Endothelial cell of umbilical vein (primary cell): ENCODE measurements around the gene MYO6. TPM values are rescaled to one million over a fixed set of nuclear protein-coding genes. Genes with fewer than 3 reads are reported as not detected.

Source experiments
- BruUV-seq: library from RNA; stranded (reverse); fragments of 400-500 nt; replicated peaks from 2 replicates; lab custom pipeline; 2021; lab: Mats Ljungman, UMichigan
- CTCF ChIA-PET: fragments of 300-600, 350-600 bp; sonication (Branson Sonifier 250); formaldehyde crosslinking; loops from one replicate; lab custom pipeline; 2021; ENCODE audit warnings: antibody characterized with exemption, inconsistent platforms; lab: Charles Lee
- POLR2A ChIA-PET: fragments of 300-600, 350-600 bp; sonication (Branson Sonifier 250); formaldehyde crosslinking; loops from one replicate; lab custom pipeline; 2021; ENCODE audit warnings: antibody characterized with exemption, inconsistent platforms; lab: Charles Lee
- DNase-seq: peaks from one replicate; pipeline ENCODE4 v3.0.0-alpha.2; 2011; ENCODE audit warnings: low read depth, low spot score
- FAIRE-seq: peaks from 2 replicates; lab custom pipeline; 2011; peaks lifted over from hg19 to GRCh38; lab: Jason Lieb, UNC
- H2AFZ ChIP-seq: 2 replicates; pipeline ENCODE4 v1.6.0; 2012; ENCODE audit warnings: low read depth, low read length, control low read depth, inconsistent platforms
- H3K27ac ChIP-seq: 2 replicates; pipeline ENCODE4 v1.5.1; 2011; ENCODE audit warnings: low read depth, mild to moderate bottlenecking, control low read depth, low read length, moderate library complexity; ENCODE audit not compliant: insufficient read depth
- H3K27me3 ChIP-seq, 2 experiments: 2 replicates each; pipeline versions ENCODE4 v1.6.0 to v1.6.1; 2011; ENCODE audit warnings: low read length in 2 of 2, mixed read lengths in 1 of 2; ENCODE audit not compliant: control insufficient read depth in 2 of 2, insufficient read depth in 2 of 2
- H3K36me3 ChIP-seq, 2 experiments: 2 replicates in 1 of 2; 3 replicates in 1 of 2; pipeline ENCODE4 v1.5.1; 2011; ENCODE audit warnings: low read length in 2 of 2, mild to moderate bottlenecking in 1 of 2, moderate library complexity in 1 of 2; ENCODE audit not compliant: control insufficient read depth in 2 of 2, insufficient read depth in 2 of 2; ENCODE audit errors: extremely low read depth in 1 of 2
- H3K4me1 ChIP-seq: 3 replicates; pipeline ENCODE4 v1.5.1; 2011; ENCODE audit warnings: mild to moderate bottlenecking, low read length; ENCODE audit not compliant: control insufficient read depth, insufficient read depth; ENCODE audit errors: extremely low read depth
- H3K4me2 ChIP-seq: 2 replicates; pipeline ENCODE4 v1.6.1; 2011; ENCODE audit warnings: low read length, control low read depth, mixed read lengths; ENCODE audit not compliant: insufficient read depth
- H3K4me3 ChIP-seq, 3 experiments: fragments of 200-600 bp in 1 of 3; sonication (generic), shearing (Covaris generic) in 1 of 3; replicated peaks in 1 of 3; 2 replicates each; pipeline ENCODE4 v1.5.1; 2011 to 2016; ENCODE audit warnings: control low read depth in 3 of 3, low read length in 3 of 3, mild to moderate bottlenecking in 2 of 3, inconsistent platforms in 1 of 3, low read depth in 1 of 3, moderate library complexity in 1 of 3; ENCODE audit not compliant: insufficient read depth in 1 of 3
- H3K79me2 ChIP-seq: 2 replicates; pipeline ENCODE4 v1.6.0; 2012; ENCODE audit warnings: low read length, inconsistent platforms; ENCODE audit not compliant: control insufficient read depth, insufficient read depth
- H3K9ac ChIP-seq: replicated peaks from 2 replicates; pipeline ENCODE3; 2011; ENCODE audit warnings: low read length, control low read depth; ENCODE audit not compliant: insufficient read depth; ENCODE audit errors: extremely low read depth
- H3K9me1 ChIP-seq: replicated peaks from 3 replicates; pipeline ENCODE4 v1.6.0; 2011; ENCODE audit warnings: mild to moderate bottlenecking, low read length; ENCODE audit not compliant: control insufficient read depth, insufficient read depth; ENCODE audit errors: extremely low read depth
- H3K9me3 ChIP-seq: replicated peaks from 2 replicates; pipeline ENCODE4 v1.5.1; 2012; ENCODE audit warnings: low read length, inconsistent platforms; ENCODE audit not compliant: control insufficient read depth, insufficient read depth
- H4K20me1 ChIP-seq: replicated peaks from 2 replicates; pipeline ENCODE3; 2011; ENCODE audit warnings: mild to moderate bottlenecking, low read length; ENCODE audit not compliant: control insufficient read depth, insufficient read depth; ENCODE audit errors: extremely low read depth
- CTCF ChIP-seq, 2 donors: IDR thresholded peaks; 1 replicate in 1 of 2; 2 replicates in 1 of 2; pipeline ENCODE4 v1.5.1; 2011; ENCODE audit warnings: low read length in 2 of 2, mild to moderate bottlenecking in 2 of 2, moderate library complexity in 2 of 2, control low read depth in 1 of 2, inconsistent platforms in 1 of 2, low read depth in 1 of 2; ENCODE audit not compliant: insufficient read depth in 1 of 2; ENCODE audit errors: extremely low read depth in 1 of 2
- EZH2 ChIP-seq: IDR thresholded peaks from 2 replicates; pipeline ENCODE4 v1.6.1; 2012; ENCODE audit warnings: borderline replicate concordance, low read depth, mild to moderate bottlenecking, moderate library complexity, low read length, inconsistent platforms; ENCODE audit not compliant: severe bottlenecking
- FOS ChIP-seq: IDR thresholded peaks from 2 replicates; pipeline ENCODE4 v1.6.1; 2011; ENCODE audit warnings: mild to moderate bottlenecking, low read length, moderate library complexity, borderline replicate concordance; ENCODE audit not compliant: insufficient read depth
- GATA2 ChIP-seq: IDR thresholded peaks from 2 replicates; pipeline ENCODE4 v1.7.0; 2011; ENCODE audit warnings: low read depth, mild to moderate bottlenecking, moderate library complexity, mixed read lengths, low read length; ENCODE audit not compliant: insufficient read length, insufficient read depth
- JUN ChIP-seq: IDR thresholded peaks from 2 replicates; pipeline ENCODE4 v1.6.1; 2011; ENCODE audit warnings: borderline replicate concordance, low read depth; ENCODE audit not compliant: insufficient read length, insufficient read depth
- MAX ChIP-seq: IDR thresholded peaks from 2 replicates; pipeline ENCODE4 v1.6.1; 2011; ENCODE audit not compliant: insufficient read depth, insufficient read length
- MYC ChIP-seq: IDR thresholded peaks from one replicate; pipeline ENCODE4 v1.6.1; 2011; ENCODE audit warnings: mild to moderate bottlenecking, low read depth, low read length
- POLR2A ChIP-seq: IDR thresholded peaks from 2 replicates; pipeline ENCODE4 v1.6.1; 2012; ENCODE audit warnings: low read depth, mild to moderate bottlenecking, control low read depth, low read length
- POLR2AphosphoS5 ChIP-seq: IDR thresholded peaks from 2 replicates; pipeline ENCODE4 v1.6.1; 2012; ENCODE audit warnings: low read depth, mild to moderate bottlenecking, control low read depth, low read length, moderate library complexity; ENCODE audit not compliant: insufficient read depth
- dilution Hi-C: fragments of 300-500 bp; cut with MboI; formaldehyde crosslinking; loops from one replicate; pipeline ENCODE4 v1.15.0; 2019; ENCODE audit warnings: low sequenced_read_pairs; ENCODE audit not compliant: extremely low pct_ligation_motif_present
- intact Hi-C: fragments of 100-400 bp; cut with micrococcal nuclease; formaldehyde crosslinking; loops from one replicate; pipeline ENCODE4 v1.10.0; 2022
- polyA plus RNA-seq, 4 experiments: library from polyadenylated mRNA; depleted of rRNA in 3 of 4; stranded (reverse) in 3 of 4; unstranded in 1 of 4; fragments of >200 nt; gene quantifications; 2 replicates each; pipeline versions ENCODE4 v1.2.1 to v1.2.3, GENCODE V29; 2011 to 2012; ENCODE audit warnings: missing spikeins in 1 of 4
- total RNA-seq: library from RNA; stranded (reverse); gene quantifications from 2 replicates; pipeline ENCODE4 v1.2.3, GENCODE V29; 2021

MYO6 gene
- total and polyA plus RNA-seq, 2 donors (not counting 3 experiments of a cell fraction or from before 2014, with no cell fraction given): 15.5 to 68.0 TPM

- ChIA-PET POLR2A (no interaction called here), CTCF (interaction anchor here (0.7 to 1.5 kb wide), 2 partner anchors 37 to 93 kb away, joined by 3 to 4 read pairs; no protein-coding TSS in a partner anchor)
- Histone ChIP-seq H3K27me3 (no peaks in the 10 kb centered on the region), H3K4me1 (no peaks in the 10 kb centered on the region), H3K36me3 (peaks cover 0 to under 1% of the 10 kb centered on the region in 2 experiments), H3K4me2 (no peak overlapping the region), H2AFZ (no peak overlapping the region), H3K9ac (no peak overlapping the region), H4K20me1 (no peaks in the 10 kb centered on the region), H3K27ac (no peak overlapping the region), H3K79me2 (peaks cover 19% of the 10 kb centered on the region), H3K9me1 (no peaks in the 10 kb centered on the region), H3K9me3 (no peaks in the 10 kb centered on the region), H3K4me3 (no peak overlapping the region)
- no peak for TF ChIP-seq MYC
- TF ChIP-seq GATA2: no peak
- TF ChIP-seq POLR2A: no peak
- no peak for TF ChIP-seq CTCF (IDR thresholded peaks at IDR 0.05; ENCODE audit: extremely low read depth in 1 of 2, insufficient read depth in 1 of 2, low read depth in 1 of 2, low read length in 2 of 2)
- TF ChIP-seq POLR2AphosphoS5: no peak
- TF ChIP-seq FOS: no peak
- TF ChIP-seq EZH2: no peak
- TF ChIP-seq JUN: no peak
- no peak for TF ChIP-seq MAX
- intact Hi-C loops (no loop called here), dilution Hi-C loops (no loop called here)
- FAIRE-seq (no peak), DNase-seq (no peak)
- BruUV-seq: no TSS peak
Measured at GRCh38 chr6:75800133-75800532, 51.1 kb downstream of the MYO6 start.
